Suppressor macrophage (primary cell): Measurements from ENCODE around the gene CNBP.
"Not testable (repeated sequence)": the region's sequence is repeated elsewhere in the genome, so short reads cannot be mapped to it uniquely, and the experiment has no call there.

Source experiments
- DNase-seq, 4 experiments: peaks; one replicate each; pipeline ENCODE4 v3.0.0-alpha.2; 2020 to 2022

CNBP gene

DNA sequence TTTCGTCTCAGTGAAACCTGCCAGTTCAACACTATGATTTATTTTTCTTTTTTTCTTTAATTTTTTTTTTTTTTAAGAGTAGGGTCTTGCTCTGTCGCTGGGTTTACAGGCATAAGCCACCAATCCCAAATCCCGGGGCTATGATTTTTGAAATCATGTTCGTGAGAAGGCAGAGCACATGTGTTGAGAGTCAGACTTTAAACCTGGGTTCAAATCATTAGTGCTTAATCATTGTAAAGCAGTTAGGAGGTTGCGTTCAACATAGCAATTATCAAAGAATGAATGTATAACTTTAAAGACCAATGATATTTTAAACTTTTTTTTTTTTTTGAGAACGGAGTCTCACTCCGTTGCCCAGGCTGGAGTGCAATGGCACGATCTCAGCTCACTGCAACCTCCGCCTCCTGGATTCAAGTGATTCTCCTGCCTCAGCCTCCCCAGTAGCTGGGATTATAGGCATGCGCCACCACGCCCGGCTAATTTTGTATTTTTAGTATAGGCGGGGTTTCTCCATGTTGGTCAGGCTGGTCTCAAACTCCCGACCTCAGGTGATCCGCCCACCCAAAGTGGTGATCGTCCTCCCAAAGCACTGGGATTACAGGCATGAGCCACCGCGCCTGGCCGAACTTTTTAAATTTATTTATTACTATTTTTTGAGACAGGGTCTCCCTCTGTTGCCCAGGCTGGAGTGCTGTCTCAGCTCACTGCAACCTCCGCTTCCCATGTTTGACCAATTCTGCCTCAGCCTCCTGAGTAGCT lies 1.3 kb upstream of the CNBP start:
- DNase-seq, result peak in 1 of 4 experiments; percentile 21

DNA sequence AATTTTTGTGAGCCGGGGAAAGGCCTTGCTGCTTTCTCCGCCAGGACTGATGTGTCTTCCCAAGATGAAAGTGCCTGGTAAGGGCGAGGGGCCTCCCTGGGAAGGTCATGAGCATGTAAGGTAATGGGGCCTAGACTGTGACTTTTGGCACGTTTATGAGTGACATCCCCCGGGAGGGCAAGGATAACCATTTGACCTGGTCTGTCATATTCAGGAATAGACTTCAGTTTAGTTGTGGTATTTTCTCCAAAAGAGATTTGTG lies 631 bp upstream of the CNBP start:
- DNase-seq, result peak; percentile 40 to 65 (median 60)

DNA sequence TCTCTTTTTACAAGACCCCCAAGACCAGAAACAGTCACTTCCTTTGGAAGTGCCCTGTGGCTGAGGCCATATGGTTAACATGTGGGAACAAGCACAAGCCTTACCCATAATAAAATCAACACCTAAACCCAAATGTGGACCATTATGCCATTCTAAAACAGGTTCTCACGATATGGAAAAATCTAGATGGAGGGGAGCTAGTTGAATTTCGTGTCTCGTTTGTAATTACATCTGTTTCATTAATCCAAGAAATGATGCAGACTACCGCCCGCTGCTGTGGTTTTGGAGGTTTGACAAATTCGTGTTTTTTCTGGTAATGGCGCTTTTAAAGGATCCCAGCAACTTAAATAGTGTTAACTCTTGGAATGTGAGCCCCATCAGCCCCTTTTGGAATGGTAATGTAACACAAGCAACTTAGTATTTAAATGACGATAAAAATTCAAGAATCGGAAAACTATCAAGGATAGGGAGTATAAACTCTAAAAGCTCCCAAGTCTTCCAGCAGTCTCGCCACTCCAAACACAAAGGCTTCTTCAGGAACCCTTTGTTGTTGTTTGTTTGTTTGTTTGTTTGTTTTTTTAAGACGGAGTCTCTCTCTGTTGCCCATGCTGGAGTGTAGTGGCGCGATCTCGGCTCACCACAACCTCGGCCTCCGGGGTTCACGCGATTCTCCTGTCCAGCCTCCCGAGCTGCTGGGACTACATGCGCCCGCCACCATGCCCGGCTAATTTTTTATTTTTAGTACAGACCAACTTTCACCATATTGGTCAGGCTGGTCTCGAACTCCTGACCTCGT lies 1.1 kb downstream of the CNBP start:
- peak; percentile 32 to 54 (median 43) for DNase-seq

DNA sequence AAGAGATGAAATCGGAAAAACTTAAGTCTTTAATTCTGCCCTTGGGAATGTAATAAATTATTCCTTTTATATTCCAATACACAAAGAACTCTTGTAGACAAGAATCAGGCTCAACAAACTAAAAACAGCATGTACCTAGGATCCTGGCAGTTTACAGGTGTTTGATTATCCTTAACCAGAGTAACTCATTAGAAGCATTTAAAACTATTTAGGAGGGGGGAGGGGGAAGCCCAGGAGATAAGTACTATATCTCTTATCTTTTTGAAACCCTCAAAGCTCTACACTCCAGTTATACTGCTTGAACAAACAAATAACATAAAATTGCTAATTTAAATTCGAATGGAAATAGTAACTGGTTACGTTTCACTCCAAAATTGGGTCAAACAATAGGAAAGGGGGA lies 1.9 kb downstream of the CNBP start:
- DNase-seq, result no peak

DNA sequence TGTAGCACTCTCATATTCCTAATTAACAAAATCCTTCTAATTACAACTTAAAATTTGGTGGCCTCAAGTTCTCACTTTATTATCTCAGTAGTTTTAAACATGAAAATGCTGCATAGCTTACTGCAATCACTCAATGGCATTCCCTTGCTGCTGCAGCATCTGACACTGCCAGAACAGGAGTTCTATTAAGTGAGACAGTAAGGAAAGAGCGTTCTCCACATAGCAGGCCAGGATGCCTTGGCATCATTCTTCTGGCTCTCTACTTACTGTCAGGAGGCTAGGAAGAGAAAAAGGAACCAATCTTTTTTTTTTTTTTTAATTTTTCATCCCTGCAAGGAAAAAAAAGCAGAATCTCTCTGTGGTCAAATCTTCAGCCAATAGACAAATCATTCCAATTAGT lies 3.2 kb downstream of the CNBP start:
- peak in 3 of 4 experiments; percentile 25 to 42 (median 34) for DNase-seq

DNA sequence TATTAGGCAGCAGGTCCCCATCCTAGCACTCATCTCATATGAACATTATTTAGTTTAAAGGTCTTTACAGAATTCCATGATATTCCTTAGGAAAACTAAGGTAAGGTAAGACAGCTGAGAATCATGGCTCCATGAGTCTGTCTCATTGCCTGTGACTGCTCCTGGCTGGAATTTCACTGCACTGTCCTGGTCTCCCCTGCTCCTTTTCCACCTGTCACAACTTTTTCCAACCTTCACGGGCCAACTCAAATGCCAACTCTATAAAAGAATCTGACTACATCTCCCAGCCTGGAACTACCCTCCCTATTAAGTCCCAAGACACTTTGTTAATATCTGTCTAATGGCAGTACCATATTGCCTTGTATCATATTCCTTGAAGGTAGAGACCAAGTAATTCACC lies 7.6 kb downstream of the CNBP start:
- DNase-seq, result no peak

DNA sequence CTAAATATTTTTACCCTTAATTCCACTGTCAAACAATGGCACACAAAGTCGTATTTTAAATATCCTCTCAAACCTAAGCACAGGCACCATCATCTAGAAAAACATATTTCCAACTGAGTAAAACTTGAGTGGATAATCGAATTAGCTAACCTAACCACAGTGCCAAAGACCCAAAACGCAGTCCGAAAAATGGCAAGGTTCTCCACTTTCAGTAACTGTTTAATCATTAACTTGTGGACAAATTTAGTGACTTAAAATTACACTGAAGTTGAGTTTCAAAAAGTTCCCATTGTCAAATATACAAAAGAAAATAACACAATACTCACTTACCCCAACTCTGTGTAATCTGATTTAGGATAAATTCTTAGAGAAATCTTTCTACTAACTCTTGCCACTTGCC lies 10.0 kb downstream of the CNBP start:
- no peak for DNase-seq

DNA sequence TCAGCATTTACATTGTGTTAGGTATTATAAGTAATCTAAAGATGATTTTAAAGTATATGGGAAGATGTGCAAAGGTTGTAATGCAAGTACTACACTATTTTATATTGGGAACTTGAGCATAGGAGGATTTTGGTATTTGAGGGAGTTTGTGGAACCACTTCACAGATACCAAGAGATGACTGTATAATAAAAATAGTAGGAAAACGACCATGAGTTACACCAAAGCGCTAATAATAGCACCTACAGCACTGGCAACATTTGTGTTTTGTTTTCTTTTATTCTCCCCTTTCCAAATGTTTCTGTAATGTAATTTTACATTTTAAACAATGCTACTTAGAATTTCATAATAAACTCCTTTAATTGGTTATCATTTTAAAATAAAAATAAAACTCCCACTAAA lies 10.5 kb downstream of the CNBP start:
- no peak for DNase-seq

DNA sequence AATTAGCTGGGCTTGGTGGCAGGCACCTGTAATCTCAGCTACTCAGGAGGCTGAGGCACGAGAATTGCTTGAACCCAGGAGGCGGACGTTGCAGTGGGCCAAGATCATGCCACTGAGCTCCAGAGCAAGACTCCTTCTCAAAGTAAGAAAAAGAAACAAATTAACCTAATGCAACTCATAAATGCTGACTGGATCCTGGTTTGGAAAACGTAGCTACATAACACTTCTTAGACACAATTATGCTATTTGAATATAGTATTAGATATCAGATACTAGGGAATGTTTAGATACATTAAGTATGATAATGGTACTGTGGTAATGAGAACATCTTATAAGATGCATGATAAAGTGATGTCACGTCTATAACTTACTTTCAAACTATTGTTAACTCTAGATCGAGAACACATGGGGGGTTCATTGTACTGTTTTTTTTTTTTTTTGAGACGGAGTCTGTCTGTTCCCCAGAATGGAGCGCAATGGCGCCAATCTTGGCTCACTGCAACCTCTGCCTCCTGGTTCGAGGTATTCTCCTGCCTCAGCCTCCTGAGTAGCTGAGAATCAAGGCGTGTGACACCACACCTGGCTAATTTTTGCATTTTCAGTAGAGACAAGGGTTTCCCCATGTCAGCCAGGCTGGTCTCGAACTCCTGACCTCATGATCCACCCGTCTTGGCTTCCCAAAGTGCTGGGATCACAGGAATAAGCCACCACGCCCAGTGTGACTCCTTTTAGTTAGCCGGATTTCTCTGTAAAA lies 16.9 kb downstream of the CNBP start:
- no peak for DNase-seq

DNA sequence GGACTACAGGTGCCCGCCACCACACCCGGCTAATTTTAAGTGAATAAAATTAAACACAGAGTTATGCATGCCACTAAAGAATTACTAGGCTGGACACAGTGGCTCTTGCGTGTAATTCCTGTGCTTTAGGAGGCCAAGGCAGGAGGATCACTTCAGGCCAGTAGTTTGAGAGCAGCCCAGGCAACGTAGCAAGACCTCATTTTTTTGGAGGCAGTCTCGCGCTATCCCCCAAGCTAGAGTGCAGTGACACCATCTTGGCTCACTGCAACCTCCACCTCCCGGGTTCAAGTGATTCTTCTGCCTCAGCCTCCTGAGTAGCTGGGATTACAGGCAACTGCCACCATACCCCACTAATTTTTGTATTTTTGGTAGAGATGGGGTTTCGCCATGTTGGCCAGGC lies 18.1 kb downstream of the CNBP start:
- not testable (repeated sequence) for DNase-seq

DNA sequence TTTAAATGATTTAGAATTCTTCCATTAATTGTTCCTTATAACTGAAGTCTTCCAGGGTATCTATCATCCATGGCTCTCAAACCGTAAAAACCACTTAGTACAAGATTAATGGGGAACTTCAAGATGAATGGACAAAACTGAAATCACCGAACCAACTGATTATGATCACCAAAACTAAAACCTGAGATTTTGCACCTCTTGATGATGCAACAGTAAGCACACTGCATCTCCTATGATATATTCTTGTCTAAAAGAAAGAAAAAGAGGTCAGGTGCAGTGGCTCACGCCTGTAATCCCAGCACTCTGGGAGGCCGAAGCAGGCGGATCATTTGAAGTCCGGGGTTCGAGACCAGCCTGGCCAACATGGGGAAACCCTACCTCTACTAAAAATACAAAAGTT lies 19.2 kb downstream of the CNBP start:
- no peak for DNase-seq

DNA sequence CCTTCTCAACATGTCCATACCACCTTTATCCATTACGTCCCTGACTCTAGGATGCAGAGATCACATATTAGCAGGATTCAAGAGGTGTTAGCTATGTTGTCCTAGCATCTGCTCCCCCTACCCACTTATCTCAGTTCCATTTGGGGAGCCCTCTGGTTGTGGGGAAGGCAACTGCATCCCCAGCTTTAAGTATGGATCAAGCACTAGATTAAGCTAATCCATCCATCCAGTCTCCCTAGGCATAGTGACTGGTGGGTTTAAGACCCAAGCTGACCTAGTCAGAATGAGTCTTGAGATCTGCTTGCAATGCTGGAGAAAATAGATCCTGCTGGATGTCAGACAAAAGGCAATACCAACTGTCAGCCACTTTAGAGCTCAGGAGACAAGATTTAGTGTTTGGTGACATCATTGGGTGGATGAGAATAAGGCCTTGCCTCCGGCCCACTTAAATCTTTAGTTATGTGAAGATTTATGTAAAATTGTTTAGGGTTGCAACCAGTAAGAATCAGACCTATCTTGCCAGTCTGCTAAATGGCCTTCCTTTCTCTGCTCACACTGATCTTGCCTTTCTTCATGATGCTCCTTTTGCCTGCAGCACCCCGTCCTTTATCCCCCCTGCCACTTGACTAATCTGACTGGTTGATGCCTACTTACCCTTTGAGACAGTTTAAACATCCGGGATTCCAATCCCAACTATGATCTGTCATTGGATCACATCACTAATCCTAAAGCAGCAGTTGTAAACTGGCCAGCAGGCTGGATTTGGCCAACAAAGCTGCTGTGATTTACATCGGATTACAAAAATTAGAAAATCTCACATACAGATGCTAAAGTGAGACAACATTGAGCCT lies 20.7 kb downstream of the CNBP start:
- peak in 1 of 4 experiments; percentile 19 for DNase-seq

DNA sequence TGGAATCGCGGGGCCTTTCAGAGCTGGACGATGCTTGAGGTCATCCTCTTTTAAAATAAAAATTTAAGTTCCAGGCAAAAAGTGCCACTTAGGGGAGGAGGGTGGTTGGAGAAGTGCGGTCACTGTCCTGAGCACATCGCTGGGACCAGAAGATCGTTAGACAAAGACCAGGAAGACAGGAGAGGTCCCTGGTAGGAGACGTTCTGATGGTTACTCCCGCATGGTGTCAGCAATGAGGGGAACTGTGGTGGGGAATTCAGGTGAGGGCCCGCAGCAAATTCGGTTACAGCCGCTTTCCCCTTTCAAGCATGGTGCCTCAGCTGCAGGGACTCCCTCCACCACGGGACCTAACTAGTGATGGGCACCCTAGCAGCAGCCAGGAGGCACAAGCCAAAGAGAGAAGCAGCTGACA lies 21.8 kb downstream of the CNBP start:
- DNase-seq, result peak; percentile 36 to 64 (median 54)

DNA sequence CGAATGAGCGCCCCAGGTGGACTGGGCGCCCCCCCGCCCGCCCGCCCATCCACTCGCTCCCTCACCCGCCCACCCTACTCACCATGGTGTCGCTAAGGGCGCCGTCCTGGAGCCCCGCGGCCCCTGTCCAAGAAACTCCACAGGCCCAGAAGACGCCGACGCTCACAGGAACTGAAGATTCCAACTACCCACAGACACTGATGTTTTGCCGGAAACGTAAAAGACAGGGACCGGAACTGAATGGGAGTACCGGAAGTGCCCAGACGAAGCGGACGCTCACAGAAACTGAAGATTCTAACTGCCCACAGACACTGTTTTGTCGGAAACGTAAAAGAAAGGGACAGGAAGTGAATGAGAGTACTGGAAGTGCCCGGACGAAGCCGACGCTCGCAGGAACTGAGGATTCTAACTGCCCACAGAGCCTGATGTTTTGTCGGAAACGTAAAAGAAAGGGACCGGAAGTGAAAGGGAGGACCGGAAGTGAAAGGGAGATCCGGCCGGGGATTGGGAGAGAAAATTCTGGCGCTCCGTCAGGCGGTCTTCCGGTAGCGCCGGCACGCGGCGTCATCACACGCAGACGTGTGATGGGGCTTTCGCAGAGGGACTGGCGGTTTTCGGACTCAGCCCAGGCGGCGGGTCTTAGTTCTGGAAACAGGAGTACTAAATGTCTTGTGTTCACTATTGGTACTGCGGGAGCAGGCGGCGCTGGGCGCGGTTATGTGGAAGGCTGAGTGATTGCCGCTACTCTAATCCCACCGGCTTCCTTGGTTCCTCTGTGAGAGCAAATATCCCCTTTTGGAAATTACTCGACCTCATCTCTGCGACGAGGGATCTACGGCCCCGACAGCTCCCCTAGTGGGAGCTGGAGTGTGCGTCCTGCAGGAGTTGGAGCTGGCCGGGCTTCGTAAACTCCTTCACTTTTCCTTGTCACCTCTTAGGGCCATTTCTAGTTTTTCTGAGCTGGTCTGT lies 22.5 kb downstream of the CNBP start, which contains the start of gene ISY1:
ISY1 (minus strand) TSS at position 173 of the 969 bp plus-strand sequence; CDS start at position 85, 88 bp downstream.
- peak; percentile 95 to 97 (median 96) for DNase-seq

DNA sequence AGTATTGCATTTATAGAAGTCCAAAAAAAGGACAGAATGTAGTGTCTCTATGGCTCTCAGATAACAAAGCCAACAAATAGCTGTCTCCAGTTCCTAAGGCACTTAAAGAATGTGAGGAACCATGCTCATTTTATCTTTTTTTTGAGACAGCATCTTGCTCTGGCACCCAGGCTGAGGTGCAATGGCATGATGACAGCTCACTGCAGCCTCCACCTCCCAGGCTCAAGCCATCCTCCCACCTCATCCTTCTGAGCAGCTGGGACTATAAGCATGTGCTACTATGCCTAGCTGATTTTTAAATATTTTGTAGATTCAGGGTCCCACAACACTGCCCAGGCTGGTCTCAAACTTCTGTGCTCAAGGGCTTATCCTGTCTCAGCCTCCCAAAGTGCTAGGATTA lies 38.9 kb downstream of the CNBP start:
- no peak for DNase-seq

DNA sequence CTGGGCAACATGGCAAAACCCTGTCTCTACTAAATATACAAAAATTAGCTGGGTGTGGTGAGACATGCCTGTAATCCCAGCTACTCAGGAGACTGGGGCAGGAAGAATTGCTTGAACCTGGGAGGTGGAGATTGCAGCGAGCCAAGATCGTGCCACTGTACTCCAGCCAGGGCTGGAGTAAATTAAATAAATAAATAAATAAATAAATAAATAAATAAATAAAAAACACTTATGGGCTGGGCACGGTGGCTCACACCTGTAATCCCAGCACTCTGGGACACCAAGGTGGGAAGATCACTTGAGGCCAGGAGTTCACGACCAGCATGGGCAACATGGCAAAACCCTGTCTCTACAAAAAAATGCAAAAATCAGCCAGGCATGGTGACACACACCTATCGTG lies 42.7 kb downstream of the CNBP start:
- DNase-seq, result not testable (repeated sequence)

DNA sequence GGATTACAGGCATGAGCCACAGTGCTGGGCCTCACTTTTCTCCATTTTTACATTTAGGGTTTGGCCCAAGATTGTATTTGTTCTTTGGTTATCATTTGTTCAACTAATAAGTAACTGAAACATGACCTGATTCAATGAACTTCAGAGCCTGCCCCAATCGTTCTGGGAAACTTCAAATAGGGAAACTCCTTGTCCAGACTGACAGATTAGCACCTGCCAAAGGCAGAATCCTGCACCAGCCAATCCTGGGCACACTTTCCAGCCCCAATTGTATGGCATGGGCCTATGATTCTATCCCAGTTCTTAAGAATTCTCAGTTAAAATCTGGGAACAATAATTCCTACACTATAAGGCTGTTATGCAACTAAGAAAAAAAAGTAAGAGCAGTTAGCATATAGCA lies 43.8 kb downstream of the CNBP start:
- DNase-seq, result no peak

DNA sequence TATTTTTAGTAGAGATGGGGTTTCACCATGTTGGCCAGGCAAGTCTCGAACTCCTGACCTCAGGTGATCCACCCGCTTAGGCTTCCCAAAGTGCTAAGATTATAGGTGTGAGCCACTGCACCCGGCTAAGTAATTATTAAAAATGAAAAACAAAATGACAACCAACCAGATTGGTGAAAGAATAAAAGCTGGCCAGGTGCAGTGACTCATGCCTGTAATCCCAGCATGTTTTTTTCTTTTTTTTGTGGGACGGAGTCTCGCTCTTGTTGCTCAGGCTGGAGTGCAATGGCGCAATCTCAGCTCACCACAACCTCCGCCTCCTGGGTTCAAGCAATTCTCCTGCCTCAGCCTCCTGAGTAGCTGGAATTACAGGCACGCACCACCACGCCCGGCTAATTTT lies 47.4 kb downstream of the CNBP start:
- not testable (repeated sequence) for DNase-seq

DNA sequence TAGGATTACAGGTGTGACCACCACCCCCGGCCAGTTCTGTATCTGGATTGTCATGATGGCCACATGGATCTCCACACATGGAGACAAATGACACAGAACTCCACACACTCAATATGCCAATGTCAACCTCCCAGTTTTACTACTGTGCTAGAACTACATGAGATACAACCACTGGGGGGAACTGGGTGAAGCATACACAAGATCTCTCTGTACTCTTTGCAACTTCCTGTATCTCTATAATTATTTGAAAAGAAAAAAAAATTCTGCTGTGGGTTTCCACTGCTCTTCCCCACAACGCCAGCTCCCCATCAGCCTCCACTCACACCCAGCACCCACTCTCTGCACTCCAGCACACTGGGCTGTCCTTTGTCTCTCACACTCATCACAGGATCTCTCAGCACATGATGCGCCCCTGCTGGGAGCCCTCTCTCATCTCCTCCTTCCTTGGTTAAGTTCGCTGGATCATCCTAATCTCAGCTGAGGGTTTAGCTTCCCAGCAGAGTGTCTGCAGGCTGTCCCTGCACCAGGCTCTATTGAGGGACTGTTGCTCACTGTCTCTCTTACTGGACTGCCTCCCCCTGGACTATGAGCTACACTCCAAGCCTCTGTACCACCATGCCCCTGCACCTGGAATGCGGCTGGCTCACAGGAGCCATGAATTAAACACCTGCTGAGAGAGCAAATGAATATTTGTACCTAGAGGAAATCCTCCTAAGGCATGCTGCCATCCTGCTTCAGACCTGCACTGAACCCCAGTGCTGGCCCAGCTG lies 51.4 kb downstream of the CNBP start:
- no peak for DNase-seq

DNA sequence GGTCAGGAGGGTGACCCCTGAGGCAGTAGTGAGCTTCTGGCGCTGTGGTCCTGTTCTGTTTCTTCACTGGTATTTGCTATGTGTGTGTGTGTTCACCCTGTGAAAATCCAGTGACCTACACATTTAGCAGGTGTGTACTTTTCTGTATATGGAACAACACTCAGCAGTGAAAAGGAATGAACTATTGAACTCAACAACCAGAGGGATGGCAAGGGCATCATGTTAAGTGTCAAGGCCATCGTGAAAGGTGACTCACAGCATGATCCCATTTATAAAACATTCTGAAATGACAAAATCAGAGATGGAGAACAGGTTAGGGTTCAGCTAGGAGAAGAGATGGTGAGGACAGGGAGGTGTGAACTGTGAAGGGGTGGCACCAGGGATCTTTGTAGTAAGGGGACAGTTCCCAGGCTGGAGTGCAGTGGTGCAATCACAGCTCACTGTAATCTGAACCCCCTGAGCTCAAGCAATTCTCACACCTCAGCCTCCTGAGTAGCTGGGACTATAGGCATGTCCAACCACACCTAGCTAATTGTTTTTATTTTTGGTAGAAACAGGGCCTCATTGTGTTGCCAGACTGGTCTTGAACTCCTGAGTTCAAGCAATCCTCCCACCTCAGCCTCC lies 52.1 kb downstream of the CNBP start:
- DNase-seq, result no peak
